Ramos (cell line): Measurements from ENCODE around the gene PSMB8.

Experiments used
- in situ Hi-C: fragments of 300-500 bp; cut with MboI; formaldehyde crosslinking; loops from one replicate; pipeline ENCODE4 v1.14.3; 2022; ENCODE audit warnings: low sequenced_read_pairs; ENCODE audit not compliant: unreplicated experiment

Gene PSMB8

GRCh38 chr6:32803416-32803815 is 40.4 kb downstream of the PSMB8 start:
- in situ Hi-C loops: no loop called here

GRCh38 chr6:32799740-32800139 is 44.1 kb downstream of the PSMB8 start:
- in situ Hi-C loops: loop anchor here (25.0 kb wide), 1 partner anchor 562 kb away; no protein-coding TSS in a partner anchor

GRCh38 chr6:32799168-32799567 is 44.7 kb downstream of the PSMB8 start:
- in situ Hi-C loops: loop anchor here (25.0 kb wide), 1 partner anchor 562 kb away; no protein-coding TSS in a partner anchor

- in situ Hi-C loops: loop anchor here (25.0 kb wide), 1 partner anchor 560 kb away; no protein-coding TSS in a partner anchor
These were observed 46.7 kb downstream of the PSMB8 start for GRCh38 chr6:32796848-32797776.

- in situ Hi-C loops: loop anchor here (5.0 to 25.0 kb wide), 3 partner anchors 77 to 557 kb away; no protein-coding TSS in a partner anchor
These were observed 49.3 kb downstream of the PSMB8 start for GRCh38 chr6:32794510-32794909.

- in situ Hi-C loops: loop anchor here (5.0 to 25.0 kb wide), 3 partner anchors 76 to 556 kb away; no protein-coding TSS in a partner anchor
These were observed 50.9 kb downstream of the PSMB8 start for GRCh38 chr6:32792901-32793435.
